ENCODE results near the gene CX3CL1.
"Not testable (repeated sequence)": the region's sequence is repeated elsewhere in the genome, so short reads cannot be mapped to it uniquely, and the experiment has no call there.

DNA sequence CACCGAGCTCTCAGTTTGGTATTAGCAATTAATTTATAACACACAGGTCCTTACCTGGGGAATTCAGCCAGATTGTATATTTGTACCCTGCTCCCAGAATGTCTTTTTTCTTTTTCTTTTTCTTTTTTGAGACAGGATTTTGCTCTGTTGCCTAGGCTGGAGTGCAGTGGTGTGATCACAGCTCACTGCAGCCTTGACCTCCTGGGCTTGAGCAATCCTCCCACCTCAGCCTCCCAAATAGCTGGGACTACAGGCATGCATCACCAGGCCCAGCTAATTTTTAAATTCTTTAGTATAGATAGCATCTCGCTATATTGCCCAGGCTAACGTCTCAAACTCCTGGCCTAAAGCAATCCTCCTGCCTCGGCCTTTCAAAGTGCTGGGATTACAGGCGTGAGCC is 28.2 kb upstream of the CX3CL1 start:
- not testable (repeated sequence) for TF ChIP-seq EP300 (IDR thresholded peaks at IDR 0.05)
- TF ChIP-seq, protein P1, sequence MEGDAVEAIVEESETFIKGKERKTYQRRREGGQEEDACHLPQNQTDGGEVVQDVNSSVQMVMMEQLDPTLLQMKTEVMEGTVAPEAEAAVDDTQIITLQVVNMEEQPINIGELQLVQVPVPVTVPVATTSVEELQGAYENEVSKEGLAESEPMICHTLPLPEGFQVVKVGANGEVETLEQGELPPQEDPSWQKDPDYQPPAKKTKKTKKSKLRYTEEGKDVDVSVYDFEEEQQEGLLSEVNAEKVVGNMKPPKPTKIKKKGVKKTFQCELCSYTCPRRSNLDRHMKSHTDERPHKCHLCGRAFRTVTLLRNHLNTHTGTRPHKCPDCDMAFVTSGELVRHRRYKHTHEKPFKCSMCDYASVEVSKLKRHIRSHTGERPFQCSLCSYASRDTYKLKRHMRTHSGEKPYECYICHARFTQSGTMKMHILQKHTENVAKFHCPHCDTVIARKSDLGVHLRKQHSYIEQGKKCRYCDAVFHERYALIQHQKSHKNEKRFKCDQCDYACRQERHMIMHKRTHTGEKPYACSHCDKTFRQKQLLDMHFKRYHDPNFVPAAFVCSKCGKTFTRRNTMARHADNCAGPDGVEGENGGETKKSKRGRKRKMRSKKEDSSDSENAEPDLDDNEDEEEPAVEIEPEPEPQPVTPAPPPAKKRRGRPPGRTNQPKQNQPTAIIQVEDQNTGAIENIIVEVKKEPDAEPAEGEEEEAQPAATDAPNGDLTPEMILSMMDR (IDR thresholded peaks at IDR 0.05) = not testable (repeated sequence)

All from ovary (tissue), 3 donors.